CD8-positive, alpha-beta memory T cell (primary cell): ENCODE measurements around the gene ATP2B2. TPM values are rescaled to one million over a fixed set of nuclear protein-coding genes. Genes with fewer than 3 reads are reported as not detected.
A peak's percentile ranks its signal among the peaks of the same experiment; 100 is the strongest.
"Not testable (repeated sequence)": the region's sequence is repeated elsewhere in the genome, so short reads cannot be mapped to it uniquely, and the experiment has no call there.

Experiments used
- CTCF ChIA-PET: fragments of 350-600 bp; sonication (Branson Sonifier 250); formaldehyde crosslinking; loops from one replicate; lab custom pipeline; 2021; ENCODE audit warnings: antibody characterized with exemption; lab: Charles Lee
- POLR2A ChIA-PET: fragments of 350-600 bp; sonication (Branson Sonifier 250); formaldehyde crosslinking; loops from one replicate; lab custom pipeline; 2021; ENCODE audit warnings: antibody characterized with exemption; lab: Charles Lee
- DNase-seq, 5 donors: peaks; one replicate each; pipeline versions ENCODE4 v3.0.0 to v3.0.0-alpha.2; 2020 to 2022; ENCODE audit warnings: mixed read lengths in 1 of 5
- H3K27ac ChIP-seq: one replicate; pipeline ENCODE4 v1.7.0; 2013; ENCODE audit warnings: low read depth, mild to moderate bottlenecking, low read length, moderate library complexity
- H3K27me3 ChIP-seq: 2 replicates; pipeline ENCODE4 v1.7.0; 2013; ENCODE audit warnings: low read length, mild to moderate bottlenecking; ENCODE audit not compliant: insufficient read depth, poor library complexity, severe bottlenecking
- H3K36me3 ChIP-seq: 2 replicates; pipeline ENCODE4 v1.7.0; 2013; ENCODE audit warnings: mild to moderate bottlenecking, low read length, moderate library complexity; ENCODE audit not compliant: insufficient read depth
- H3K4me1 ChIP-seq: 2 replicates; pipeline ENCODE4 v1.7.0; 2013; ENCODE audit warnings: mild to moderate bottlenecking, low read length, moderate library complexity; ENCODE audit not compliant: insufficient read depth
- H3K4me3 ChIP-seq: 2 replicates; pipeline ENCODE4 v1.7.0; 2013; ENCODE audit warnings: mild to moderate bottlenecking, low read length
- H3K9me3 ChIP-seq: 2 replicates; pipeline ENCODE4 v1.7.0; 2013; ENCODE audit warnings: mild to moderate bottlenecking, low read length
- H3K27ac Mint-ChIP-seq, 8 donors: one replicate each; pipeline ENCODE4 v1.8.0; 2020 to 2021; ENCODE audit warnings: mixed read lengths in 8 of 8, mild to moderate bottlenecking in 6 of 8, inconsistent platforms in 3 of 8, moderate library complexity in 3 of 8
- H3K27me3 Mint-ChIP-seq, 2 donors: one replicate each; pipeline ENCODE4 v1.8.0; 2020 to 2021; ENCODE audit warnings: mixed read lengths in 2 of 2, mild to moderate bottlenecking in 1 of 2, moderate library complexity in 1 of 2
- H3K36me3 Mint-ChIP-seq, 3 donors: one replicate each; pipeline ENCODE4 v1.8.0; 2020 to 2021; ENCODE audit warnings: mixed read lengths in 3 of 3, inconsistent platforms in 1 of 3, mild to moderate bottlenecking in 1 of 3
- H3K4me1 Mint-ChIP-seq, 3 donors: one replicate each; pipeline ENCODE4 v1.8.0; 2020 to 2021; ENCODE audit warnings: mixed read lengths in 3 of 3, inconsistent platforms in 1 of 3, mild to moderate bottlenecking in 1 of 3
- H3K4me3 Mint-ChIP-seq, 7 donors: one replicate each; pipeline ENCODE4 v1.8.0; 2020 to 2021; ENCODE audit warnings: mixed read lengths in 7 of 7, mild to moderate bottlenecking in 6 of 7, moderate library complexity in 4 of 7, inconsistent platforms in 2 of 7
- H3K9me3 Mint-ChIP-seq, 5 donors: one replicate each; pipeline ENCODE4 v1.8.0; 2020 to 2022; ENCODE audit warnings: mixed read lengths in 5 of 5, mild to moderate bottlenecking in 3 of 5, moderate library complexity in 2 of 5, inconsistent platforms in 1 of 5
- polyA plus RNA-seq: library from polyadenylated mRNA; unstranded; fragments of 300-500 nt; fragmentation: Illumina TruSeq; gene quantifications from one replicate; pipeline ENCODE4 v1.2.3, GENCODE V29; 2021
- total RNA-seq, 2 experiments: library from RNA; stranded (reverse); gene quantifications; one replicate each; pipeline ENCODE4 v1.2.3, GENCODE V29; 2021

The ATP2B2 gene
- total and polyA plus RNA-seq, 3 experiments from 2014 or later = not detected

DNA sequence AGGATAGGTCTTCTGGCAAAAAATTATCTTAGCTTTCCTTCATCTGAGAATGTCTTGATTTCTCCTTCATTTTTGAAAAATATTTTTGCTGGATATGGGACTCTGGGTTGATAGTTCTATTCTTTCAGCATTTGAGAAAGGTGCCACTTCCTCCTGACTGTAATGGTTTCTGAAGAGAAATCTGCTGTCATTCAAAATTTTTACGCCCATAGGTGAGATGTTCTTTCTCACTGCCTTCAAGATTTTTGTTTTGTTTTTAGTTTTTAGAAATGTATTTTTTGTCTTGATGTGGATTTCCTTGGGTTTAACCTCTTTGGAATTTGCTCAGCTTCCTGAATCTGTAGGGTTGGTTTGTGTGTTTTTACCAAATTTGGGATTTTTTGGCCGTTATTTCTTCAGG lies 37.1 kb upstream of the ATP2B2 start:
- H3K27ac Mint-ChIP-seq = no peak overlapping the region
- Histone ChIP-seq H3K4me3 (no peak overlapping the region), H3K27ac (no peak overlapping the region), H3K9me3 (no peaks in the 10 kb centered on the region), H3K27me3 (no peaks in the 10 kb centered on the region), H3K4me1 (no peaks in the 10 kb centered on the region), H3K36me3 (no peaks in the 10 kb centered on the region)
- ChIA-PET CTCF (no interaction called here), POLR2A (no interaction called here)
- peaks cover 17 to 42% (median 32%) of the 10 kb centered on the region in 5 donors for H3K9me3 Mint-ChIP-seq
- H3K4me1 Mint-ChIP-seq = no peaks in the 10 kb centered on the region
- no peak overlapping the region for H3K4me3 Mint-ChIP-seq
- peaks cover 14 to 24% of the 10 kb centered on the region in 2 donors for H3K27me3 Mint-ChIP-seq
- DNase-seq = no peak
- peaks cover 0 to 15% (median 0%) of the 10 kb centered on the region in 3 donors for H3K36me3 Mint-ChIP-seq

DNA sequence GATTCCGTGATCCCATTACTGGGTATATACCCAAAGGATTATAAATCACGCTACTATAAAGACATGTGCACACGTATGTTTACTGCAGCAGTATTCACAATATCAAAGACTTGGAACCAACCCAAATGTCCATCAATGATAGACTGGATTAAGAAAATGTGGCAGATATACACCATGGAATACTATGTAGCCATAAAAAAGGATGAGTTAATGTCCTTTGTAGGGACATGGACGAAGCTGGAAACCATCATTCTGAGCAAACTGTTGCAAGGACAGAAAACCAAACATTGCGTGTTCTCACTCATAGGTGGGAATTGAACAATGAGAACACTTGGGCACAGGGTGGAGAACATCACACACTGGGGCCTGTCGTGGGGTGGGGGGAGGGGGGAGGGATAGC lies 35.0 kb upstream of the ATP2B2 start:
- DNase-seq, CTCF ChIA-PET, H3K27me3 ChIP-seq, H3K4me1 Mint-ChIP-seq, H3K27ac ChIP-seq, H3K9me3 ChIP-seq, H3K4me3 ChIP-seq, H3K4me3 Mint-ChIP-seq, H3K36me3 ChIP-seq, H3K27ac Mint-ChIP-seq, H3K4me1 ChIP-seq, POLR2A ChIA-PET: not testable (repeated sequence)
- peaks cover 0 to 15% (median 0%) of the 10 kb centered on the region in 3 donors for H3K36me3 Mint-ChIP-seq
- peaks cover 19 to 34% of the 10 kb centered on the region in 2 donors for H3K27me3 Mint-ChIP-seq
- H3K9me3 Mint-ChIP-seq = peaks cover 17 to 42% (median 32%) of the 10 kb centered on the region in 5 donors

DNA sequence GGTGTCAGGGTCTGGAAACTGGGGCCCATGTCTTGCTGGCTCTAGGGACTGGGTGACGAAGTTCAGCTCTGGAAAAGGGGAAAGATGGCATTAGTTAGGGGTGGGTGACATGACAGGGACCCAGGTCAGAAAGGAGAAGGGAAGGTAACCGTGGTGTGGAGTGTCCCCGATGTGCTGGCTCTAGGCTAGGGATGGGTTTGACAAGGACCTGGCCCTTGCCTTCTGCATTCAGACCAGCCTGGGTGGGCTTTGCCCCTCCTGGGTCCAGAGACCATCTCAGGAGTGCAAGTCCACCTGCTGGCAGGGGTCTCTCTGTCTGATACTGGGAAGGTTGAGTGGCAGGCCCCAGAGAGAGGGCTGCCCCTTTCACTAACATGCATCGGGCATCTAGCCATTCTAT lies 28.7 kb upstream of the ATP2B2 start:
- no peak overlapping the region for H3K27ac ChIP-seq
- no peaks in the 10 kb centered on the region for H3K4me1 Mint-ChIP-seq
- no peaks in the 10 kb centered on the region for H3K36me3 ChIP-seq
- no peaks in the 10 kb centered on the region for H3K4me1 ChIP-seq
- H3K36me3 Mint-ChIP-seq = peaks cover 0 to 3% (median 1%) of the 10 kb centered on the region in 3 donors
- H3K4me3 Mint-ChIP-seq = no peak overlapping the region
- no peaks in the 10 kb centered on the region for H3K27me3 ChIP-seq
- peaks cover 17 to 27% of the 10 kb centered on the region in 2 donors for H3K27me3 Mint-ChIP-seq
- CTCF ChIA-PET = no interaction called here
- no peak overlapping the region for H3K27ac Mint-ChIP-seq
- no peak overlapping the region for H3K4me3 ChIP-seq
- POLR2A ChIA-PET = no interaction called here
- H3K9me3 Mint-ChIP-seq = peaks cover 0 to 3% (median 3%) of the 10 kb centered on the region in 5 donors
- DNase-seq = no peak
- H3K9me3 ChIP-seq = no peaks in the 10 kb centered on the region

DNA sequence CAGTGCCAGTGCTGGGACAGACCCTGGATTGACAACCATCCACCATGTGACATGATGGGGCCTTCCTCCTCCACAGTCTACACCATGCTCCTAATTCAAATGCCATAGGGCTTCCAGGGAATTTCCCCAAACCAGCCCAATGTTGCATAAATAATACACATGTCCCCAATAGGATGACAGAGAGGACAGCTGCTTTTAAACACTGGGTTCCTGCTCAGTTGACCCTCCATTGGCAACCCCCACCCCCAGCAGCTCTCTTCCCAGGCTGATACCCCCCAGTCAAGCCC lies 28.3 kb upstream of the ATP2B2 start:
- Histone ChIP-seq H3K4me3 (no peak overlapping the region), H3K9me3 (no peaks in the 10 kb centered on the region), H3K36me3 (no peaks in the 10 kb centered on the region), H3K4me1 (no peaks in the 10 kb centered on the region), H3K27ac (no peak overlapping the region), H3K27me3 (no peaks in the 10 kb centered on the region)
- no peaks in the 10 kb centered on the region for H3K9me3 Mint-ChIP-seq
- H3K27ac Mint-ChIP-seq = no peak overlapping the region
- peaks cover 0 to 1% (median 0%) of the 10 kb centered on the region in 3 donors for H3K36me3 Mint-ChIP-seq
- H3K4me1 Mint-ChIP-seq = no peaks in the 10 kb centered on the region
- H3K27me3 Mint-ChIP-seq = peaks cover 17 to 24% of the 10 kb centered on the region in 2 donors
- H3K4me3 Mint-ChIP-seq = no peak overlapping the region
- CTCF ChIA-PET = no interaction called here
- POLR2A ChIA-PET = no interaction called here
- DNase-seq = no peak

DNA sequence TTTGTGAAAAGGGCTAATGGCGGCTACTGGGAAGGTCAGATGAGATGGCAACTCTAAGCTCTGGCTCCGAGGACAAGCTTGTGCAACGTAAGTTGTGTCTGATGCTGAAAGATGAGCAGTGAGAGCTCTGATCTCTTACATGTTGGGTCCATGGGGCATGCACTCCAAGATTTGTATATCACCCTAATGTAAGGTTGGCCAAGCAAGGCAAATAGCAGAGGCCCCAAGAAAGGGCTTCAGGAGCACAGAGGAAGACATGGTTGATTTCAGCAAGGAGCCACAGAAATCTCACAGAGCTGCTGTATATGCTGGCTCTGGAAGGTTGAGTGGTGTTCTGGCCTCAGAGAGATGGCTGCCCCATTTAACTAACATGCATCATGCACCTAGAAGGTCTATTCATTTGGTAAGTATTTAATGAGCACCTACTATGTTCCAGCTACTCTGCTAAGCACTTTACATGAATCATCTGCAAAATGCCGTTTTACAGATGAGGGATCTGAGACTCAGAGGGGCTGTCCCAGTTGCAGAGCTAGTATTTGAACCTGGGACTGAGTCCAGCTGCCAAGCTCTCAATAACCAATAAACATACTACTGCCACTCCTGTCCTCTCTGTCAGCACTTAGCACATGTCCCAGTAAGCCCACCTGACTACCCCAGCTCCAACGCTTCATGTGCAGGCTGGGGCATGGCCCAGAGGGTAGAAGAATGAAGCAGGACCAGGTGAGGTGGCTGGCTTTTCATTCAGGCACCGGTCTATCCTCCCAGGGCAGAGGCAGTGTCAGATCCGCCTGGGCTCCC lies 27.8 kb upstream of the ATP2B2 start:
- no peak overlapping the region for H3K27ac ChIP-seq
- no peaks in the 10 kb centered on the region for H3K9me3 Mint-ChIP-seq
- DNase-seq = no peak
- no peaks in the 10 kb centered on the region for H3K9me3 ChIP-seq
- no peaks in the 10 kb centered on the region for H3K27me3 ChIP-seq
- no peak overlapping the region for H3K27ac Mint-ChIP-seq
- peaks cover 0 to 1% (median 0%) of the 10 kb centered on the region in 3 donors for H3K36me3 Mint-ChIP-seq
- no peak overlapping the region for H3K4me3 Mint-ChIP-seq
- H3K27me3 Mint-ChIP-seq = peaks cover 14 to 23% of the 10 kb centered on the region in 2 donors
- H3K4me3 ChIP-seq = no peak overlapping the region
- ChIA-PET POLR2A (no interaction called here), CTCF (no interaction called here)
- no peaks in the 10 kb centered on the region for H3K36me3 ChIP-seq
- H3K4me1 ChIP-seq = no peaks in the 10 kb centered on the region
- no peaks in the 10 kb centered on the region for H3K4me1 Mint-ChIP-seq

DNA sequence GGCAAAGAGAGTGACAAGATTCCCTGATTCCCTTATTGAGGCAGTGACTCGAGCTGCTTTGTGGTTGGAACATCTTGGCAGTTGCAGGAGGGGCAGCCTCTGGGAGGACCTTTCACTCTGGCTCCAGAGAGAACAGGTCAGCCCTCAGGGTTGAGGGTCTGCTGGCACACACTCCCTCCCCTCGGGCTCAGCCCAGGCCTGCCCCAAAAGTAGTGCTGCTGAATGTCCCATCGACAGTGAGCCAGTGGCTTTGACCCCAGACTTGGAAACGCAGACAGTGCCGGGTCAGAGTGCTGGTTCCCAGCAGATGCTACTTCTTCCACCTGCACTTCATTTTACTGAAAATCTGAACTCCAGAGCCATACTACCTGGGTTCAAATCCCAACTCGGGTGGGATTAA lies 25.6 kb upstream of the ATP2B2 start:
- Mint-ChIP-seq H3K9me3 (no peaks in the 10 kb centered on the region), H3K4me3 (no peak overlapping the region), H3K27me3 (peaks cover 10 to 24% of the 10 kb centered on the region in 2 donors), H3K27ac (peak overlapping the region in 1 of 8 donors; percentile 17), H3K36me3 (peaks cover 0 to 1% (median 0%) of the 10 kb centered on the region in 3 donors), H3K4me1 (no peaks in the 10 kb centered on the region)
- ChIA-PET CTCF (no interaction called here), POLR2A (no interaction called here)
- H3K4me3 ChIP-seq = no peak overlapping the region
- no peaks in the 10 kb centered on the region for H3K9me3 ChIP-seq
- H3K4me1 ChIP-seq = no peaks in the 10 kb centered on the region
- H3K36me3 ChIP-seq = no peaks in the 10 kb centered on the region
- no peak overlapping the region for H3K27ac ChIP-seq
- no peaks in the 10 kb centered on the region for H3K27me3 ChIP-seq
- DNase-seq = no peak

DNA sequence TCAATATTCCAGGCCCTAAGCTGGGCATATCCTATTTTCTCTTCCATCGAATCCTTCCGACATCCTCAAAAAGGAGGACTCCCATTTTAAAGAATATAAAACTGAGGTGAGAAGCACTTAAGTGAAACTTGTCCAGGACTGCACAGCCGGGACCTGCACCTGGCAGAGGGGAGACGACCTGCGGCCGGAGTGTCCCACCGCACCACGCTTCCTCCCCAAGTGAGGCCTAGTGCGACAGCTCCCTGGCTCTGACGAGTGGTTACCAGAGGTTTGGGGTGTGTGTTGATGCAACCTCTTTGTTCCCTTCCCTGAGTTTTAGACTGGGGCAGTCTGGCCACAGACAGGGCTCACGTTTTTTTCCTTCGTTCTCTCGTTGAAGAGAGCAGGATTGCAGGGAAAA lies 24.9 kb upstream of the ATP2B2 start:
- Histone ChIP-seq H3K4me3 (no peak overlapping the region), H3K4me1 (no peaks in the 10 kb centered on the region), H3K27me3 (no peaks in the 10 kb centered on the region), H3K9me3 (no peaks in the 10 kb centered on the region), H3K36me3 (no peaks in the 10 kb centered on the region), H3K27ac (no peak overlapping the region)
- H3K36me3 Mint-ChIP-seq = peaks cover 0 to 1% (median 0%) of the 10 kb centered on the region in 3 donors
- ChIA-PET POLR2A (no interaction called here), CTCF (no interaction called here)
- no peak overlapping the region for H3K27ac Mint-ChIP-seq
- H3K9me3 Mint-ChIP-seq = no peaks in the 10 kb centered on the region
- H3K27me3 Mint-ChIP-seq = peaks cover 11 to 29% of the 10 kb centered on the region in 2 donors
- H3K4me3 Mint-ChIP-seq = no peak overlapping the region
- H3K4me1 Mint-ChIP-seq = no peaks in the 10 kb centered on the region
- DNase-seq = no peak

DNA sequence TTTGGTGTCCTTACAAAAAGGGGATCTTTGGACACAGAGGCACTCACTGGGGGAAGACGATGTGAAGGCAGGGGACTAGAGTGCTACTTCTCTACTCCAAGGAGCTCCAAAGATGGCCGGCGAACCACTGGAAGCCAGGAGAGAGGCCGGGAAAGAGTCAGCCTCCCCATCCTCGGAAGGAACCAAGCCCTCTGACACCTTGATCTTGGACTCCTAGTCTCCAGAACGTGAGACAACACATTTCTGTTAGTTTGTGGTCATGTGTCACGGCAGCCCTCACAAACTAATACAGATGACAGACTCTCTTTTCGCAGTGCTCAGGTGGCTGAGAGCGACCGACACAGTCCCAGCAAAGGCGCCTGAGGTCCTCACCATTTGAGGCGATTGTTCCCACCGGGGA lies 24.4 kb upstream of the ATP2B2 start:
- CTCF ChIA-PET = no interaction called here

More for the DNA sequence above, 24.4 kb upstream of the ATP2B2 start:
- no peak overlapping the region for H3K27ac Mint-ChIP-seq
- no peak for DNase-seq
- no peaks in the 10 kb centered on the region for H3K36me3 ChIP-seq
- H3K36me3 Mint-ChIP-seq = peaks cover 0 to 1% (median 0%) of the 10 kb centered on the region in 3 donors
- no peak overlapping the region for H3K4me3 Mint-ChIP-seq
- POLR2A ChIA-PET = no interaction called here
- no peaks in the 10 kb centered on the region for H3K27me3 ChIP-seq
- no peaks in the 10 kb centered on the region for H3K9me3 Mint-ChIP-seq
- H3K4me3 ChIP-seq = no peak overlapping the region
- H3K27ac ChIP-seq = no peak overlapping the region
- no peaks in the 10 kb centered on the region for H3K4me1 Mint-ChIP-seq
- H3K27me3 Mint-ChIP-seq = peaks cover 12 to 31% of the 10 kb centered on the region in 2 donors
- no peaks in the 10 kb centered on the region for H3K9me3 ChIP-seq
- H3K4me1 ChIP-seq = no peaks in the 10 kb centered on the region
